Measurements from ENCODE around the gene TLR10.

GRCh38 chr4:38782452-38783108, at the start of gene TLR10:
- TF ChIP-seq EZH2 (IDR thresholded peaks at IDR 0.05; ENCODE audit: insufficient read depth, poor library complexity, severe bottlenecking), result no peak
- TF ChIP-seq EZH2phosphoT487 (IDR thresholded peaks at IDR 0.05; ENCODE audit: insufficient read depth, low read depth), result no peak

All from GM23248 (cell line).